SHP77 treated with DMSO at 0.1 percent for 48 hours (cell line): ENCODE data around the gene LRRTM3.

Experiments used
- DNase-seq: peaks from one replicate; lab custom pipeline; 2025; lab: John Stamatoyannopoulos, UW

The LRRTM3 gene

DNA sequence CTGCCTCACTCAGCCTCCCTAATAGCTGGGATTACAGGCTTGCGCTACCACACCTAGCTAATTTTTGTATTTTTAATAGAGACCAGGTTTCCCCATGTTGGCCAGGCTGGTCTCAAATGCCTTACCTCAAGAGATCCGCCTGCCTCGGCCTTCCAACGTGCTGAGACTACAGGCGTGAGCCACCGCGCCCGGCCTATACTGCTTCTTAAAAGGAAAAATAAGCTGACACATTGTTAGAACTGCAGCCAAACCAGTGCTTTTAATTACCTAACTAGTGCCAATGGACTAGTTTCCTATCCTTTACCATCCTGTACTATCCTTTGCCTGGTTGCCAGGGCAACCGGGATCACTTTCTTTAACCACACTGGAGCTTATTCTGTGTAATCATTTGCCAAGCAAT lies 108.0 kb downstream of the LRRTM3 start:
- DNase-seq = no peak

DNA sequence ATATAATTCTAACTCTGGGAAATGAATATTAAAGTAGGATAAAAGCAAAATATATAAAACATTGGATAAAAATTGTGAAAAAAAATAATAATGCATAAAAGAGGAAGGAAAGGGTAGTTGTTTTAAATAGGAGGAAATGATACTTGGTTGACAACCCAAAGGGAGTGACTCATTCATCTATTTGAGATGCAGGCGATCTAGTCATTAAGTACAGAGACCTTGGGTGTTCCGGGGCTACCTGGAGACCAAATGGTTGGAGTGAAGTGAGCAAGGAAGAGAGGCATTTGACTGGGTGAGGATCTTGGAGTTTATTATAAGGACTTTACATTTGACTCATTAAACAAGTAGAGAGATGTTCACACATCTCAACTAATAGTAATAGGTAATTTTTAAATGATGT lies 111.0 kb downstream of the LRRTM3 start:
- DNase-seq = no peak

- DNase-seq = no peak
Measured at GRCh38 chr10:67043041-67043440, 117.2 kb downstream of the LRRTM3 start.

- no peak for DNase-seq
Measured at GRCh38 chr10:67045404-67045803, 119.6 kb downstream of the LRRTM3 start.

GRCh38 chr10:67046507-67046906 lies 120.7 kb downstream of the LRRTM3 start:
- DNase-seq = no peak

GRCh38 chr10:67049988-67050387 lies 124.2 kb downstream of the LRRTM3 start:
- DNase-seq = no peak

DNA sequence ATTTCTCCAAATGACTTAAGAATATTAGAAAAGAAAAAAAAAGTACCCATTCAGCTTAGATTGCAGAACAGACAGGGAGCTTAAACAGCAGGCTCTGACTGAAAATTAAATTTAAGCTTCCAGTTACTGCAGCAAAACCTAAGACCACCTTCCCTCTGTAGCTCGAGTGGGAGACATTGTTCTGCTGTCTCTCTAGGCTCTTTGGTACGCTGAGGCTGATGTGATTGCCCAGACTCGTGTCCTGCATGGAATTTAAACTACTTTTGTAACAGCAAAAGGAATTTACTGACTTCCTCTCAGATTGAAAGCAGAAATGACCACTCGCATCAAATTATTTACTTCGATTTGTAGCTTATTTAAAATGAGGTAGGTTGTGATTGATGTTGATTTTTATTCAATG lies 124.6 kb downstream of the LRRTM3 start:
- no peak for DNase-seq

DNA sequence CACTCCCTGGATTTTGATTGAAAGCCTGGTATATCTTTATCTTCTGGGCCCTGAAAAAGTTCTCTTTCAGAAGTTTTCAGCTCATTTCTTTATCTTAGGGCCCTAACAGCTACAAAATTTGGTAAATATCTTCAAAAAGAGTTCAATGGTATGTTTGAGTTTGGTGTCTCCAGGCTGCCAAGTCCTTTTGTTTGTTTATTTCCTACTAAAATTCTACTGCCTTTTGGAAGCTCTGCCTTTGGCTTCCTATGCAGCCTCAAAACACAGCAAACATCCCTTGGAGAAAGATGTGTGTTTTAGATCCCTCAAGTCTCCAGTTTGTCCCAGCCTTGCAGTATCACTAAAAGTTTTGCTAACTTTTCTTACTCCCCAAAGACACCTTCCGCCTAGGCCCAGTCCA lies 146.8 kb downstream of the LRRTM3 start:
- DNase-seq = no peak

- DNase-seq = no peak
Measured at GRCh38 chr10:67075491-67075971, 149.7 kb downstream of the LRRTM3 start.

- DNase-seq = no peak
Measured at GRCh38 chr10:67076144-67076543, 150.3 kb downstream of the LRRTM3 start.

GRCh38 chr10:67077376-67077775 lies 151.5 kb downstream of the LRRTM3 start:
- DNase-seq = no peak

GRCh38 chr10:67079126-67079525 lies 153.3 kb downstream of the LRRTM3 start:
- DNase-seq = no peak

DNA sequence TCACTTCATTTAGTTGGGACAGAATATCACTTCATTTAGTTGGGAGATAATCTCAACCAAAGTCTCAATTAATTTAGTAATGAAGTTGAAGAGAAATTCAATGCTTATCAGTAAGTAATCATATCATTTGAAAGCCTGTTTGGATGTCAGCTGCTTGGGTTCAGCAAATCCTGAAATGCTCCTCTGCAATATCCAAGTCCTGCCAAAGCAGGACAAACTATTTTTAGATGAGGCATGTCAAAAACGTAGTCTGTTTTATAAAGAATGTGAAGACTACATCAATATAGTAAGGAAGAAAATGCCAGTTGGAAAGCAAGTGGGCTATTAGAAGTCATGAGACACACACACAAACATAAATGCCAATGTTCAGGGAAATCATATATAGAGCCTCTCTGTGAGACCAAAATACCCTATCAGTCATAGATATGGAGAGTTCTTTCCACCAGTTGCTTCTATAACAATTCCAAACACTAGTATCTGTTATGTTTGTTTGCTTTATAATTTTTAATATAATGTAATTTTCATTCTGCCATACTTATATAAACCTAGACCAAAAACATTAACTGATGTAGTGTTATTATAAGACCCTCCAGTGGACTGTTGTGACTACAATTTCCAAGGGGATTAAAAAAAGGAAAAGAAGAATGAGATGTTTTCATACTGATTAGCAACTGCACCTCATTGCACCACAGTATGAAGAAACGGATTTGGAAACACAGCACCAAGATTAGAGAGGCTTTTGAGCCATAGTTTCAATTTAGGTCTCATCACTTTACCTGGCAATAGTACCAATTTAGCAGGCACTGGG lies 160.7 kb downstream of the LRRTM3 start:
- DNase-seq = no peak

GRCh38 chr10:67087135-67087425 lies 161.2 kb downstream of the LRRTM3 start:
- no peak for DNase-seq

DNA sequence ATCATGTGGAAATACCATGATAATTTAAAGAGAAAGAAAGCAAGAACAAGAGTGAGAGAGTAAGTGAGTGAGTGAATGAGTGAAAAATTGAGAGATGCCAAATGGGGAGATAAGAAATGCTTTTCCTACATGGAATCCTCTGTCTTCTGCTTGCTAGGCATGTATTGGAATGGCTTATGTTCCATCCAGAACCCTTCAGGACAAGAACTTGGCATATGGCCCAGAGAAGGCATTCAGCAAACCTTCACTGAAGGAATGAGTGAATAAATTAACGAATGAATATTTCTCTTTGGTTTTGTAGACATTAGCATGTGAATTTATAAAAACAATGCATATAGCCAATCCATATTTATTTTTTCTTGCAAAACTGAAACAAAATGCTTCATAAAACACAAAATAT lies 162.2 kb downstream of the LRRTM3 start:
- DNase-seq = no peak

- DNase-seq = no peak
Measured at GRCh38 chr10:67095531-67095930, 169.7 kb downstream of the LRRTM3 start.

DNA sequence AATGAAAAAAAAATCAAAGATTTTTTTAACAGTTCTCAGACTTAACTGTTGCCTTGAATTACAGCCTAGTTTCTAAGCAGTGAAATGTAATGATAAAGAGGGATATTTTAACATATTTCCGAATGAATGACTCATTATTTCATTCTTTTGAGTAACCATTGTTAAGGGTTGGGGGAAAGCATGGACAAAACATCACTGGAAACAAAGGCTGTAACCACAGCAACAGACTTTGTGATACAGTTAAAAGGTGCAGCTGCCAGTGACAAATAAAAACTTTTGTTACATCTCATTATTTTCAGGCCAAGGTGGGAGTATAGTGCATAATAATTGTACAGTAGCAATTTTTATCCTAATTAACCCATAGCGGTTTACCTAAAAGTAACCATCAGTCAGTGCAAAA lies 172.6 kb downstream of the LRRTM3 start:
- no peak for DNase-seq

DNA sequence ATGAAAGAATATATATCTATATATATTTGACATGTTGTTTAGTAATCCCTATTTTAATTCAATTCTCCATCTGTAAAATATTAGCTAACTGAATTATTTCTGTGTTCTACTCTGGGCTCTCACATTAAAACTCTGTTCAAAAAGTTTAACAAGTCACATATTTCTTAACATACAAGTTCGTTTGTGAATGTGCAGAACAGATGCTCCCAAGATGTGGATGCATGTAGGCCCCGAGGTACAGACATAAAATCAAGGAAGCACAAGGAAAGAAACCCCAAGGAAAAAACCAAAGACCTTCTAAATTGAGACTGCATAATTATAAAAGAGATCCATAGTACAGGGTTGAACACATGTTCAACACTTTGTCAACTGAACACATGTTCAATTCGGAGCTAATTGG lies 175.1 kb downstream of the LRRTM3 start:
- no peak for DNase-seq

GRCh38 chr10:67107670-67108069 lies 181.8 kb downstream of the LRRTM3 start:
- DNase-seq = no peak

DNA sequence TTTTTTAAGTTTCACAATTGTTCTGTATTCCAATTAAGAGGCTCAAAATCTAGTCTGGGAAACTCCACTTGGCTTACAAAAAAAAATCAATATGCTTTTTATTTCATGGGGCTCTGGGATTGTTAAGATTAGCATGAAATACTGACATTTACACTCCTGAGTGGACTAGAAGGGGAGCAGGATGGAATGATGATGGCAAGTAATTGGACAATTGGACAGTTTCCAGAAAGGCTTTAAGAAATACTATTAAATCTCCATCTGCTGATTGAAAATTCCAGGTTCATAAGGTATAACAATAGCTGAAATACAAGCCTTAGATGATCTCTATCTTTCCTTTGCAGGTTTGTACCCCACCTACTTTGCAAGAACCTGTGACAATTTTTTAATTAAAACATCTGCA lies 184.4 kb downstream of the LRRTM3 start:
- DNase-seq = no peak

DNA sequence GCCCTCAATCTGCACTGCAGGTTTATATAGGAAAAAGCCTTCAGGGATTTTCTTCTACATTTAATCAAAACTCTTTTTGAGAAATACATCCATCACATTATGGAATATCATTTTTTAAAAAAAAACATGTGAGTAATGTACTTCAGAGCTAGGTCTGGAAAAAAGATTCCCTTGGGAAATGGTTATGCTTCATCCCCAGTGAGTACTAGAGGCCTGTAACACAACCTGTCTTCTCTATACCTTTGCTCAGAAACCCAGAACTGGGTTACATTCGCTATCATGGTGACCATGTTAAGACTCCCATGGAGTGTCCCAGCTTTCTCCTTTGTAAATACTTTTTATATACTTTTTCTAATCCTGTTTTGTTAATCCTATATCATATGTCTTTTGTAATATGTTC lies 186.9 kb downstream of the LRRTM3 start:
- DNase-seq = no peak

DNA sequence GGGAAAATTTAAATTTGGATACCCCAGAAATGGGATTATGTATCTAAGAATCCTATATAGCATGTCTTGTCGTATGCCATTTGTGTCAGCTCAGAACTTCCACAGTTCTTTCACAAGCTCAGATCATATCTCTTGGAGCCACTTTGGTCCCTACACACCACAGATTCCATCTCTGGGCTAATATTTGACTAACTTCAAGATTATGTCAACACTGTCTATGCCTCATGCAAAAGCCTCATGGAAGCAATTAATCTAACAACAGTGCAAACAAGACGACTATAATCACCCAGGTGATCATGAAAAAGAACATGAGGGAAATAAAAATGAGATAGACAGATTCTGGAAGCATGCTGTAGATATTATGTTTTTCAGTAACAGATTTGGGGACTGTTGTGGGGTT lies 189.1 kb downstream of the LRRTM3 start:
- DNase-seq = peak; percentile 34

GRCh38 chr10:67115972-67116371 lies 190.1 kb downstream of the LRRTM3 start:
- no peak for DNase-seq

- DNase-seq = no peak
Measured at GRCh38 chr10:67119651-67120050, 193.8 kb downstream of the LRRTM3 start.
